Measurements from ENCODE around the gene TUT4. TPM values are rescaled to one million over a fixed set of nuclear protein-coding genes. Genes with fewer than 3 reads are reported as not detected.

TUT4 gene
- total and polyA plus RNA-seq, 2 donors (not counting 1 experiment from before 2014, with no cell fraction given), result 29.3 to 37.5 TPM

DNA sequence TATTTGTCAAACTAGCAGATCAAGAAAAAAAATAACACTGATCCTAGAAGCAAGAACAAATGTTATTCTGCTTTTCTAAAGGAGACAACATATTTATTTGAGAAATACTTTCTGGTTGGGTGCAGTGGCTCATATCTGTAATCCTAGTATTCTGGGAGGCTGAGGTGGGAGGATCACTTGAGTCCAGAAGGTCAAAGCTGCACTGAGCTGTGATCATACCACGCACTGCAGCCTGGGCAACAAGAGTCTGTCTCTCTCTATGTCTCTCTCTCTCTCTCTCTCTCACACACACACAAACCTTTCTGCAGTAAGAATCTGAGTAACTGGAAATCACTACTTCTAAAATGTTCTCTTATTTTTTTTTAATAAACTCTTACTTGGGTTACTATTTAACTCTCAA, 117.2 kb downstream of the TUT4 start:
- H3K79me2 ChIP-seq (ENCODE audit: control insufficient read depth, insufficient read depth, low read length), result no peaks in the 10 kb centered on the region

DNA sequence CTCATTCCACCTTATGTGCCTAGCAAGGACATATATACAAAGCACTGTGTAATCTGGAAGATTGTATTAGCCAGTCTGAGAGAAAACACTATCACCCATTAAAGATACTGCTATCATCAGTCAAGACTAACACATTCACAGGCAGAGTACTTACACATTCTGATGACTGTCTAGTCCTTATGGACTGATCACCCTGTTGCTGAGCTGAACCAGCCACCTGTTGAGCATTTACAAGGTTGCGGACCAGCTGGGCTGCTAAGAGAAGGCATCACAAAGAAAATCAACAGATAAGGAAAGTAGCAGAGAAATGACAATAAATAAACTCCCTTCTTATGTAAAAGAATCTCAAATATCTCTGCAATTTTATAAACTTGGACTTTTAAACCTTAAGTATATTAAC, 117.7 kb downstream of the TUT4 start:
- H3K4me3 ChIP-seq (replicated peaks in 1 of 4; ENCODE audit: control extremely low read depth in 1 of 4, insufficient read depth in 1 of 4, low read depth in 3 of 4, low read length in 4 of 4), result no peak overlapping the region
- DNase-seq (ENCODE audit: low read depth in 2 of 2), result no peak
- H3K9ac ChIP-seq (ENCODE audit: insufficient read depth, low read length), result no peak overlapping the region
- no peaks in the 10 kb centered on the region for H3K36me3 ChIP-seq (ENCODE audit: control insufficient read depth, insufficient read depth, low read length)
- no peak overlapping the region for H3K27ac ChIP-seq (ENCODE audit: insufficient read depth, low read length)
- no peaks in the 10 kb centered on the region for H3K27me3 ChIP-seq (ENCODE audit: control insufficient read depth, insufficient read depth, low read length)
- H3K4me1 ChIP-seq (ENCODE audit: control insufficient read depth, extremely low read depth, insufficient read depth, low read length), result no peaks in the 10 kb centered on the region
- TF ChIP-seq EZH2 (IDR thresholded peaks at IDR 0.05; ENCODE audit: low read length, missing control alignments), result no peak
- no peaks in the 10 kb centered on the region for H3K9me3 ChIP-seq (ENCODE audit: control insufficient read depth, insufficient read depth, low read depth, low read length)
- H3K4me2 ChIP-seq (ENCODE audit: extremely low read depth, insufficient read depth, low read length), result no peak overlapping the region
- no peak overlapping the region for H2AFZ ChIP-seq (ENCODE audit: low read length)
- H3K79me2 ChIP-seq (ENCODE audit: control insufficient read depth, insufficient read depth, low read length), result no peaks in the 10 kb centered on the region
- H4K20me1 ChIP-seq (ENCODE audit: control insufficient read depth, extremely low read depth, insufficient read depth, low read length), result no peaks in the 10 kb centered on the region

More for the DNA sequence above, 117.2 kb downstream of the TUT4 start:
- H3K9me3 ChIP-seq (ENCODE audit: control insufficient read depth, insufficient read depth, low read depth, low read length), result no peaks in the 10 kb centered on the region
- H3K27me3 ChIP-seq (ENCODE audit: control insufficient read depth, insufficient read depth, low read length), result no peaks in the 10 kb centered on the region
- no peaks in the 10 kb centered on the region for H4K20me1 ChIP-seq (ENCODE audit: control insufficient read depth, extremely low read depth, insufficient read depth, low read length)
- H2AFZ ChIP-seq (ENCODE audit: low read length), result no peak overlapping the region
- no peak for DNase-seq (ENCODE audit: low read depth in 2 of 2)
- H3K9ac ChIP-seq (ENCODE audit: insufficient read depth, low read length), result no peak overlapping the region
- TF ChIP-seq, protein P1, sequence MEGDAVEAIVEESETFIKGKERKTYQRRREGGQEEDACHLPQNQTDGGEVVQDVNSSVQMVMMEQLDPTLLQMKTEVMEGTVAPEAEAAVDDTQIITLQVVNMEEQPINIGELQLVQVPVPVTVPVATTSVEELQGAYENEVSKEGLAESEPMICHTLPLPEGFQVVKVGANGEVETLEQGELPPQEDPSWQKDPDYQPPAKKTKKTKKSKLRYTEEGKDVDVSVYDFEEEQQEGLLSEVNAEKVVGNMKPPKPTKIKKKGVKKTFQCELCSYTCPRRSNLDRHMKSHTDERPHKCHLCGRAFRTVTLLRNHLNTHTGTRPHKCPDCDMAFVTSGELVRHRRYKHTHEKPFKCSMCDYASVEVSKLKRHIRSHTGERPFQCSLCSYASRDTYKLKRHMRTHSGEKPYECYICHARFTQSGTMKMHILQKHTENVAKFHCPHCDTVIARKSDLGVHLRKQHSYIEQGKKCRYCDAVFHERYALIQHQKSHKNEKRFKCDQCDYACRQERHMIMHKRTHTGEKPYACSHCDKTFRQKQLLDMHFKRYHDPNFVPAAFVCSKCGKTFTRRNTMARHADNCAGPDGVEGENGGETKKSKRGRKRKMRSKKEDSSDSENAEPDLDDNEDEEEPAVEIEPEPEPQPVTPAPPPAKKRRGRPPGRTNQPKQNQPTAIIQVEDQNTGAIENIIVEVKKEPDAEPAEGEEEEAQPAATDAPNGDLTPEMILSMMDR (conservative IDR thresholded peaks at IDR 0.05 in 1 of 2, IDR thresholded peaks at IDR 0.05 in 1 of 2; ENCODE audit: low read depth in 1 of 2, low read length in 2 of 2), result no peak
- TF ChIP-seq EZH2 (IDR thresholded peaks at IDR 0.05; ENCODE audit: low read length, missing control alignments), result no peak
- H3K4me1 ChIP-seq (ENCODE audit: control insufficient read depth, extremely low read depth, insufficient read depth, low read length), result no peaks in the 10 kb centered on the region
- H3K36me3 ChIP-seq (ENCODE audit: control insufficient read depth, insufficient read depth, low read length), result no peaks in the 10 kb centered on the region
- H3K4me2 ChIP-seq (ENCODE audit: extremely low read depth, insufficient read depth, low read length), result no peak overlapping the region
- H3K4me3 ChIP-seq (replicated peaks in 1 of 4; ENCODE audit: control extremely low read depth in 1 of 4, insufficient read depth in 1 of 4, low read depth in 3 of 4, low read length in 4 of 4), result no peak overlapping the region
- H3K27ac ChIP-seq (ENCODE audit: insufficient read depth, low read length), result no peak overlapping the region

DNA sequence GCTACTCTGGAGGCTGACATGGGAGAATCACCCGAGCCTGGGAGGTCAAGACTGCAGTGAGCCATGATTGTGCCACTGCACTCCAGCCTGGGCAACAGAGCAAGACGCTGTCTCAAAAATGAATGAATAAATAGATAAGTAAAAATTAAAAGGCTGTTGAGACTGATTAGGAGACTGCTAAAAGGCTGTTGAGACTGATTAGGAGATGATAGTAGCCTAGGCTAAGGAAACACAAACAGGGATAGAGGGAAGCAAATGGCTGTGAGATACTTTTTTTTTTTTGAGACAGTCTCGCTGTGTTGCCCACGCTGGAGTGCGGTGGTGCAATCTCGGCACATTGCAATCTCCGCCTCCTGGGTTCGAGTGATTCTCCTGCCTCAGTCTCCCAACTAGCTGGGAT, 120.1 kb downstream of the TUT4 start:
- Histone ChIP-seq H3K4me1 (ENCODE audit: control insufficient read depth, extremely low read depth, insufficient read depth, low read length) (no peaks in the 10 kb centered on the region), H2AFZ (ENCODE audit: low read length) (no peak overlapping the region), H3K27me3 (ENCODE audit: control insufficient read depth, insufficient read depth, low read length) (no peaks in the 10 kb centered on the region), H3K79me2 (ENCODE audit: control insufficient read depth, insufficient read depth, low read length) (no peaks in the 10 kb centered on the region), H3K4me2 (ENCODE audit: extremely low read depth, insufficient read depth, low read length) (no peak overlapping the region), H3K9me3 (ENCODE audit: control insufficient read depth, insufficient read depth, low read depth, low read length) (no peaks in the 10 kb centered on the region), H3K4me3 (replicated peaks in 1 of 4; ENCODE audit: control extremely low read depth in 1 of 4, insufficient read depth in 1 of 4, low read depth in 3 of 4, low read length in 4 of 4) (no peak overlapping the region), H3K27ac (ENCODE audit: insufficient read depth, low read length) (no peak overlapping the region), H4K20me1 (ENCODE audit: control insufficient read depth, extremely low read depth, insufficient read depth, low read length) (no peaks in the 10 kb centered on the region), H3K36me3 (ENCODE audit: control insufficient read depth, insufficient read depth, low read length) (no peaks in the 10 kb centered on the region), H3K9ac (ENCODE audit: insufficient read depth, low read length) (no peak overlapping the region)
- TF ChIP-seq EZH2 (IDR thresholded peaks at IDR 0.05; ENCODE audit: low read length, missing control alignments), result no peak
- TF ChIP-seq, protein P1 (conservative IDR thresholded peaks at IDR 0.05 in 1 of 2, IDR thresholded peaks at IDR 0.05 in 1 of 2; ENCODE audit: low read depth in 1 of 2, low read length in 2 of 2), result no peak
- no peak for DNase-seq (ENCODE audit: low read depth in 2 of 2)
